Stimulated activated CD4-positive, alpha-beta T cell treated with anti-CD3 and anti-CD28 coated beads, TNF-alpha, amount 100 ng/mL, for 4 hours (primary cell): Measurements from ENCODE around the gene CD5L.

Source experiments
- DNase-seq, 3 experiments: peaks; one replicate each; pipeline ENCODE4 v3.0.0-alpha.2; 2020; ENCODE audit warnings: low read depth in 3 of 3

Gene CD5L

GRCh38 chr1:157841708-157842107, at the start of gene CD5L:
Gene CD5L (minus strand): TSS chr1:157841808. CDS start chr1:157841701, 107 bp downstream.
- DNase-seq, result no peak

- DNase-seq, result no peak
Measured at GRCh38 chr1:157882580-157882979, 41.0 kb upstream of the CD5L start.

GRCh38 chr1:157880621-157881020, 39.0 kb upstream of the CD5L start:
- no peak for DNase-seq

- DNase-seq, result no peak
Measured at GRCh38 chr1:157878059-157878458, 36.5 kb upstream of the CD5L start.

GRCh38 chr1:157870490-157870889, 28.9 kb upstream of the CD5L start:
- no peak for DNase-seq

- DNase-seq, result no peak
Measured at GRCh38 chr1:157868654-157869053, 27.0 kb upstream of the CD5L start.

GRCh38 chr1:157862114-157863070, 20.8 kb upstream of the CD5L start:
- DNase-seq, result no peak

- DNase-seq, result no peak
Measured at GRCh38 chr1:157856538-157856937, 14.9 kb upstream of the CD5L start.

- no peak for DNase-seq
Measured at GRCh38 chr1:157852476-157852875, 10.9 kb upstream of the CD5L start.

GRCh38 chr1:157849229-157849875, 7.7 kb upstream of the CD5L start:
- DNase-seq, result no peak

GRCh38 chr1:157844089-157844830, 2.7 kb upstream of the CD5L start:
- no peak for DNase-seq

- DNase-seq, result no peak
Measured at GRCh38 chr1:157842939-157843338, 1.3 kb upstream of the CD5L start.

- no peak for DNase-seq
Measured at GRCh38 chr1:157838966-157839365, 2.6 kb downstream of the CD5L start.

GRCh38 chr1:157834430-157834829, 7.2 kb downstream of the CD5L start:
- DNase-seq, result no peak

- DNase-seq, result no peak
Measured at GRCh38 chr1:157833145-157833544, 8.5 kb downstream of the CD5L start.

- no peak for DNase-seq
Measured at GRCh38 chr1:157831968-157832626, 9.5 kb downstream of the CD5L start.

GRCh38 chr1:157830887-157831286, 10.7 kb downstream of the CD5L start:
- DNase-seq, result no peak

GRCh38 chr1:157829711-157830110, 11.9 kb downstream of the CD5L start:
- no peak for DNase-seq

- no peak for DNase-seq
Measured at GRCh38 chr1:157829210-157829609, 12.4 kb downstream of the CD5L start.

- DNase-seq, result no peak
Measured at GRCh38 chr1:157820299-157820698, 21.3 kb downstream of the CD5L start.

- DNase-seq, result no peak
Measured at GRCh38 chr1:157819896-157820295, 21.7 kb downstream of the CD5L start, which contains the start of gene FCRL1. Gene FCRL1 (minus strand): TSS chr1:157820120. CDS start chr1:157820037, 83 bp downstream.

GRCh38 chr1:157819215-157819614, 22.4 kb downstream of the CD5L start:
- DNase-seq, result no peak
